Activated naive CD4-positive, alpha-beta T cell treated with anti-CD3 and anti-CD28 coated beads, Interleukin-2, amount 50 U/mL, for 16 hours (primary cell): ENCODE data around the gene PDCL2.
"Not testable (repeated sequence)": the region's sequence is repeated elsewhere in the genome, so short reads cannot be mapped to it uniquely, and the experiment has no call there.

Experiments used
- DNase-seq: peaks from one replicate; pipeline ENCODE4 v3.0.0-alpha.2; 2020

Gene PDCL2, protein sequence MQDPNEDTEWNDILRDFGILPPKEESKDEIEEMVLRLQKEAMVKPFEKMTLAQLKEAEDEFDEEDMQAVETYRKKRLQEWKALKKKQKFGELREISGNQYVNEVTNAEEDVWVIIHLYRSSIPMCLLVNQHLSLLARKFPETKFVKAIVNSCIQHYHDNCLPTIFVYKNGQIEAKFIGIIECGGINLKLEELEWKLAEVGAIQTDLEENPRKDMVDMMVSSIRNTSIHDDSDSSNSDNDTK

DNA sequence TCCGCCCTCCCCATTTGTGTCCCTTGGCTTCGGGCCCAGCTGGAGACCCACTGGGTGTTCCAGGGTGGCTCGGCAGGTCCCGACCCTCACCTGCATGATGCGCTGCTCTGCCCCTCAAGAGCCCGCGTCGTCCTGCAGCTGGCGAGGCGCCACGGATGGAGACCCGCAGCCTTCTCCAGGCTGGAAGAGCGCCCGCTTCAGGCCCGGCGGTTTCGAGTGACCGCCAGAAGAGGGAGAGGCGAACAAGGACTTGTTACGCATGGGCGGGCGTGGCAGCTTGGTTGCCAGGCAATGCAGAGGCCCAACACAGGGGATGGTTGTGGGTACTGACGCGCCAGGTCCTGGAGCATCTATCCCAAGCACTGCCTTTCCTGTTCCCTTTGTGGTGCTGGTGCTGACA lies at the start of gene PDCL2:
TSS of gene PDCL2 (minus strand) at position 232 of the 400 bp plus-strand sequence. CDS start at position 96, 136 bp downstream.
- DNase-seq: no peak

DNA sequence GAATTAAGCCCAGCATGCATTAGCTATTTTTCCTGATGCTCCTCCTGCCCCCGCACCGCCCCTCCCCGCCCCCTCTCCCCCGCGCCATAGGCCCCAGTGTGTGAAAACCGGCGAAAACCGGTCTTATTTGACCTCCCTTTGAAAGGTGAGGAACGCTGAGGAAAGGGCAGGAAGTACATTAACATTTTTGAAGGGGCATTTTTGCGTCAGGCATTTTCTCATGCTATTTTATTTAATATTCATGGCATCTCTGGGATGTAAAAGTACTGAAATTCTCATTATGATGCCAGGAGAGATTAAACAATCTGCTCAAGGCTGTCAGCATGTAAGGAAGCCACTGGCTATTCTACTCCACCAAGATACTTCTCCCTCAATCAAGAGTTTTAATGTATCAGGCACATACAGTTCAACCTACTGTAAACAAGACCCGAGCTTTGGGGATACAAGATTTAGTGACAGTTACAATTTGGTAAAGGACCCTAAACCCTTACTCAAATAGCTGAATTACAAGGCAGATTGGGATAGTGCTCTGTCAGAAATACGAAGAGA lies 45.3 kb upstream of the PDCL2 start:
- DNase-seq: no peak

DNA sequence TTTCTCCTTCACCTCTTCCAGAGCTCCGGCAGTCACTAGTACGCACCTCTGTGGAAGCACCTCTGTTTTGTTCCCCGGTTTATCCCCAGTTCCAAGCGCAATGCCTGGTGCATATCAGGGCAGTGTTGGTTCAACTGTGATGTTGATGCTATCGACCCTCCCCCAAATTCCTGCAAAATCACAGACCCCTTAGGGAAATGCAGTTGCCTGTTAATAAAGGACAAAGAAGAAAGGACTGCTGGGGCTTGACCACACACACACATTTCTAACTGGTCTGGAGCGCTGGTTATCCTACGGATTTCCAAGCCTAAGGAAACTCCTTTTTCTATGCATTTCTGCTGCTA lies 44.6 kb upstream of the PDCL2 start:
- no peak for DNase-seq

DNA sequence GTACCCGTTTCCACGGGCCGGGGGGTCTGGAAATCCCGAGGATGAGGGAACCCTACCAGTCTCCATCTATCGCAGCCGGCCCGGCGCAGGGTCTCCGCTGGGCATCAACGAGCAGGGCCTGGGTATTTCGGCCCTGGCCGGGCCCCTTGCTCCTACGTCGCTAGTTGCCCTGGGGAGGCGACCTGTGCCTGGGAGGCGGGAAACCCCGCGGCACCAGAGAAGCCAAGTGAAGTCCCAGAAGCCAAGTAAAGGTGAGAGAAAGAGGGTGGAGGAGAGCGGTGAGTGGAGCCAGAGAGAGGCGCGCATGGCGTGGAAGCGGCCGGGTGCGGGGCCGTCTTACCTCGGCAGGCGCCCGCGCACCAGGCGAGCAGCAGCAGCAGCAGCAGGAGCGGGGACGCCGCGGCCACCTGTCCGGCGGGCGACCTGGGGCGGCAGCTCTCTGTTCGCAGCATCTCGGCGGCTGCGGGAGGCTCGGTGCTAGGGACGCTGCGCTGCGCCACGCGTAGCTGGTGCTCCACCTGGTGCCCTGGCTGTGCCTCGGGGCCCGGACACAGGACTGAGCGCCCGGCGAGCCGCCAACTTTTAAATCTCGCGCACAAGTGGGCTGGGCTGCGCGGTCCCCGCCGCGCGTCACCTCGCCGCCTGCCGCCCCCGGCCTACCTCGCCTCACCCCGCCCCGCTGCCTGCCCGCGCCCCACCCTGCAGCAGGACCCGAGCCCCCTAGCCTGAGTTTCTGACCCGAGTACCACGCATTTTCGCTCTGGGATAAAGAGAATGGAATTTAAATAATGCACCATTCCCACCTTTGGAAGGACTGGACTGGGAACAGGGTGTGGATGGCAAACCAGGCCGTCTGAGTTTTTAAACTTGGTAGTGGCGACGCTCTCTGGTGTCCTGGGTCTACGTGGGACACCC lies 44.0 kb upstream of the PDCL2 start, which contains the start of gene NMU:
TSS of gene NMU (minus strand) at position 558 of the 915 bp plus-strand sequence. CDS start at position 452, 106 bp downstream.
- DNase-seq: peak; percentile 21

DNA sequence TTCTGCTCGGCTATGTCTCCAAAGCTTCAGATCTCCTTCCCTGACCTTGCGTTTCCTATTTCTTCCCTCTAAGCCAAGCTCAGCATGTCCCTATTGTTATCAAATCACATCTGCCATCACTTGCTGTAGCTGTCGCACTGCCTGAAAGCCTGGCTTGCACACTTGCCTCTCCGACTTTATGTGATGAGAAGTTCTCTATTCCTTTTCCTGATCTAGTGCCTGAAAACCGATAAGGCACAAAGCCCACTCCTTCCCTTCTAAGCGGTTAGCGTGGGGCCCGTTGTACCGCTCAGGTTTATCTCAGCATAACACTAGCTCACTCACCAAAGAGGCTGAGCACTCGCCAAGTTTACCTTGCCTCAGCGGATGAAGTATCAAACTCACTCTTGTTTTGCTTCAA lies 43.2 kb upstream of the PDCL2 start:
- DNase-seq: no peak

DNA sequence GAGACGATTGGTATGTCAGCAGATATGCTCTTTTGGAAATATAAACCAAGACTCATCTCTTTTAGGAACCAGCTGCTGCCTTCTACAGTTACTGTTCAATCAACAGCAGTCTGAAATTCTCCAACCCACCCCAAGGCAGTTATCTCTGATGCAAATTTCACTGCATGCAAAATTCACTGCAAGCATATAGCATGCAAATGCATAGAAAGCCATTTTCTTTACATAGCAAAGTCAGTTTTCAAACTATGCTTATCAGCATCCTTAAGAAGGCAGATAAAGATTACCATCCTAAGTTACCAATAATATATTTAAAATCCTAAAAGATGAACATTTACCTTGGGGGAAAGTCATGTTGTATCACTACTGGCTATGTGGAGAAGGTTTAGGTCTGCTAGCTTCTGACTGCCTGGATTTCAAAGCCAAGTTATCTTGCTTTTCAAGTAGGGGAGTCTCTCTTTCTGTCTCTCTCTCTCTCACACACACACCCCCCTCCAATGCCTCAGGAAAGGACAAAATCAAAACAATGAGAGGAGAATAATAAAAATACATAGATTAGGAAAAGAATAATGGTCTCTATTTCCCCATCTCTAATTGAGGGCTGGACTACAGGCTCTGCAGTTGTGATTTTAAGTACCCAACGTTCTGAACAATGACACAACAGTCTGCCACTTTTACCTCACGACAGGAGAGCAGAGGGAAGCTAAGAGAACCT lies 42.5 kb upstream of the PDCL2 start:
- DNase-seq: no peak

DNA sequence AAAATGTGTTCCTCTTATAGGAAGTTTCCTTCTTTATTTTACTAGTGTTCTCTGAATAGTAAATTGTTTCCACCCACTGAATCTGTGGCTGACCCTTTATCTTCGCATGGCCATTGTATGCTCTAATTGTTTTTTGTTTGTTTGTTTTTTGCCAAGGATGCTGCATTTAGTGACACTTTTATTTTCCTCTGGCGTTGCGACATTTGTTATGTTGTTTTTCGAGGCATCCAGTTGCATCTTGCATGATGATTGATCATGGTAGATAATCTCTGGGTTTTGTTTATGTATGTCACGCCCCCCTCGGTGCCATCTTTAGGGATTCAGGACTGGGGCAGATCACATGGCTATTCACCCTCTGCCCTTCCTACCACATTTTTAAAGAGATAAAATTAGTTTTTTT lies 41.9 kb upstream of the PDCL2 start:
- no peak for DNase-seq

DNA sequence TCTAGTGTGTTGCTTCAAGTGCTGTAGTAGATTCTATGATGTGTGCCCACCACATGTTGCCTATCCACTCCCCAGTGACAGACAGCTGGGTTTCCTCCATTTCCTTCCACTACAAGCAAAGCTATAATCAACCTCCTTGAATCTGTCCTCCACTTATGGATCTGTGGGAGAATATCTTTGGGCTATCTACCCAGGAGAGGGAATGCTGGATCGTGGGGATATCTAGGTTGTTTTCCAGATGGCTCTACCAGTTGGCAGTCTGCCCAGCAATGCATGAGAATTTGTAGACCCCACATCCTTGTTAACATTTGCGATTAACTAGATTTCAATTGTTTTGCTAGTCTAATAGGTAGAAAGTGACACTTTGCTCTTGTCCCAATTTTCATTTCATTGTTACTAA lies 33.8 kb upstream of the PDCL2 start:
- DNase-seq: no peak

DNA sequence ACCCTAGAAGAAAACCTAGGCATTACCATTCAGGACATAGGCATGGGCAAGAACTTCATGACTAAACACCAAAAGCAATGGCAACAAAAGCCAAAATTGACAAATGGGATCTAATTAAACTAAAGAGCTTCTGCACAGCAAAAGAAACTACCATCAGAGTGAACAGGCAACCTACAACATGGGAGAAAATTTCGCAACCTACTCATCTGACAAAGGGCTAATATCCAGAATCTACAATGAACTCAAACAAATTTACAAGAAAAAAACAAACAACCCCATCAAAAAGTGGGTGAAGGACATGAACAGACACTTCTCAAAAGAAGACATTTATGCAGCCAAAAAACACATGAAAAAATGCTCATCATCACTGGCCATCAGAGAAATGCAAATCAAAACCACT lies 32.0 kb upstream of the PDCL2 start:
- DNase-seq: not testable (repeated sequence)

DNA sequence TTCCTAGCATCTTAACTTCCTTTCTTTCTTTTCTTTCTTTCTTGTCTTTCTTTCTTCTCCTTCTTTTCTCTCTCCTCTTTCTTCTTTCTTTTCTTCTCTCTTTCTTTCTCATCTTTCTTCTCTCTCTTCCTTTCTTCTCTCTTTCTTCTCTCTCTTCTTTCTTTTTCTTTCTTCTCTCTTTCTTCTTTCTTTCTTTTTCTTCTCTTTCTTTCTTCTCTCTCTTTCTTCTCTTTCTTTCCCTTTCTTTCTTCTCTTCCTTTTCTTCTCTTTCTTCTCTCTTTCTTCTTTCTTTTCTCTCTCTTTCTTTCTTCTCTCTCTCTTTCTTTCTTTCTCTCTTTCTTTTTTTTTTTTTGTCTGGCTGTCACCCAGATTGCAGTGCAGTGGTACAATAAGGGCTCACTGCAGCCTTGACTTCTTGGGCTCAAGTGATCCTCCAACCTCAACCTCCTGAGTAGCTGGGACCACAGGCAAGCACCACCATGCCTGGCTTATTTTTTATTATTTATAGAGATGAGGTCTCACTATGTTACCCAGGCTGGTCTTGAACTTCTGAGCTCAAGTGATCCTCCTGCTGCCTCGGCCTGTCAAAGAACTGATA lies 26.6 kb upstream of the PDCL2 start:
- no peak for DNase-seq

DNA sequence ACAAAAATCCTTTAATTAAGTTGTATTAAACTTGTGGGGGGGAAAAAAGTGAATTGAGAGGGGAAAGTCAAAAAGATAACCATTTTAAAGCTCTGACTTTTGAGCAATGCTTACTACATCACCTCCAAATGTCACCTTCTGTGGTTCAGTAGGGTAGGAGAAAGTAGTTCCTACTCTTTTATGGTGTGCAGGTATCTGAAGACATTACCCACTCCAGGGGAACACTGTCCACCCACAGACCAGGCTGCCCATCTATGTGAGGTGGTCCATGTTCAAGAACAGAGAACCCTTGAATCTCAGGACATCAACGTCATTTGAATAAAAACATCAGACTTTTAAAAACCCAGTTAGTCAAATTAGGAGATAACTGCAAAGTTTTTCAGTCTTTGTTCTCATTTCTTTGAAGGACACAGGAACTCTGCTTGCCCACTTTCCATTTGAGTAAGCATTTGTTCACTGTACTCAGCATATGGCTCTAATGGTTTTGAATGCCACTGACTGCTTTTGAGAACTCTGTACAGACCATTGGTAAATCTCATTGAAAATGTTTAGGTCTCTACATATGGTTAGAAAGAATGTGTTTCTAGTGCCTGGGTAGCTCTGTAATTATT lies 25.6 kb upstream of the PDCL2 start:
- DNase-seq: no peak

DNA sequence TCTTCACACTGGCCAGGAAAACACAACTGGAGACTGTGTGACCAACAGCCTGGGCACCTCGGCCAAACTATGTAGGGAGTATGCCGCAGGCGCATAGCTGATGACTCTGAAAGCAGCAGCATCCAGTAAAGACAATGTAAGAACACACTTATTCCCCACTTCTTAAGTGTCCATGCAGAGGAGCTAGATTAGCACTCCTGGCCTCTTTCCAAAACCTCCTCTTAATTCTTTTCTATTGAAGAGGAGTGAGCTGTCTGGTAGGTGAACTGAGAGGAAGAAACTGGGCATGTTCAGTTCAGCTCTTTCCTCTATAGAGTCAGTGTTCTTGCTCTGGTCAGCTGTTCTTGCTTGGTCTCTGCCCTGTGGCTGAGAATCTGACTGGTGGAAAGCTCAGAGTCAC lies 23.0 kb upstream of the PDCL2 start:
- no peak for DNase-seq

DNA sequence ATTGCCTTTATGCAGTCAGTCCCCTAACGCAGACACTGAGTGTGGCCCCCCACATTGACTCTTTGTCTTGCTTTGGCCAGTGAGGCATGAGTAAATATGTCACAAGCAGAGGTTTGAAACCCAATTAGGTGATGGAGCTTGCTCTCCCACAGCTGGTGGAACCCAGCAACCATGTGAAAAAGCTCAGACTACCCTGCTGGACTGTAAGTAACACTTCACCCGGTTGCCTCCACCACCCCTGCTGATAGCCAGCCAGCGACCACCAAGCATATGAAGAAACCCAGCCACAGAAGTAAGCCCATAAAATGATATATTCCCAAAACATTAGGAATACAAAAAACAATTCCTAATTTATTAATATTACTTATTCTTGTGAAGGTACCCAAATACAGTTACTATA lies 21.6 kb upstream of the PDCL2 start:
- DNase-seq: no peak

DNA sequence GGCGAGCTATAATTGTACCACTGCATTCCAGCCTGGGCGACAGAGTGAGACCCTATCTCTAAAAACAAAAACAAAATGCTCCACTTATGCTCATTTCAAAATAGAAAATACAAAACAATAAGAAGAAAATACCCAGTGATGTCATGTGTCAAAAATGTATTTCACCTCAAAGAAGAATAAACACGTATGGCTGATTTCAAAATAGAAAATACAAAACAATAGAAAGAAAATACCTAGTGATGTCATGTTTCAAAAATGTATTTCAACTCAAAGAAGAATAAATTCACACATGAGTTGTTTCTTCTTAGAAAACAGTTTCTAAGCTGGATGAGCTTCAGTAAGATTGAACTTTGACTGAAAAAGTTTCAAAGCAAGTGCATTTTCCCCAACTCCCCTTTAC lies 20.3 kb upstream of the PDCL2 start:
- no peak for DNase-seq

DNA sequence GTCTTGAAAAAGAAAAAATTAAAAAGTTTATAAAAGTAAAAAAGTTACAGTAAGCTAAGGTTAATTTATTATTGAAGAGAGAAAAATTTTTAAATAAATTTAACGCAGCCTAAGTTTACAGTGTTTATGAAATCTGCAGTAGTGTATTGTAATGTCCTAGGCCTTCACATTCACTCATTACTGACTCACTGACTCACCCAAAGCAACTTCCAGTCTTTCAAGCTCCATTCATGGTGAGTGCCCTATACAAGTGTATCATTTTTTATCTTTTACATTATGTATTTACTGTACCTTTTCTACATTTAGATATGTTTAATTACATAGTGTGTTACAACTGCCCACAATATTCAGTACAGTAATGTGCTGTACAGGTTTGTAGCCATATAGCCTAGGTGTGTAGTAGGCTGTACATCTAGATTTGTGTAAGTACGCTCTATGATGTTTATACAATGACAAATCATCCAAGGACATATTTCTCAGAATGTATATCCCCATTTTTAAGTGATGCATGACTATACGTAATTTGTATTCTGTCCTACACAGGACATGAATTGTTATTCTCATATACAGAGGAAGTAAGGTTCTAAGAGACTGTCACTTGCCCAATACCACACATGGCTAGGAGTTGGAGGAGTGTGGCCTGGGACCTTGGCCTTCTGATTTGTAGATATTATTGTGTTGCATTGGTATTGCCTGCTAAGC lies 19.5 kb upstream of the PDCL2 start:
- no peak for DNase-seq

DNA sequence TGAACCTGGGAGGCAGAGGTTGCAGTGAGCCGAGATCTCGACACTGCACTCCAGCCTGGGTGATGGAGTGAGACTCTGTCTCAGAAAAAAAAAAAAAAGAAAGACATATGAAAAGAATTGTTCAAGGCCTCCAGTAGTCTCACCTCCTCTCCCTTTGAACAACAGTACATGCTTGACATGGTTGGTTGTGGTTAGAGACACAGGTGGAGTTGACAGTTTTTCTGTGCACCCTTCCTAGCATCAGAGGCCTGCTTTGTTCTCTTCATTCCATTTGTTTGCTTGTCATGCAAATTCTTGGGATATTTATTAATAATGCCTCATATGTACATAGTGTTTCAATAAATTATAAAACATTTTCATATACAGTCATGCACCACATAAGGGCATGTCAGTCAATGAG lies 18.3 kb upstream of the PDCL2 start:
- no peak for DNase-seq

DNA sequence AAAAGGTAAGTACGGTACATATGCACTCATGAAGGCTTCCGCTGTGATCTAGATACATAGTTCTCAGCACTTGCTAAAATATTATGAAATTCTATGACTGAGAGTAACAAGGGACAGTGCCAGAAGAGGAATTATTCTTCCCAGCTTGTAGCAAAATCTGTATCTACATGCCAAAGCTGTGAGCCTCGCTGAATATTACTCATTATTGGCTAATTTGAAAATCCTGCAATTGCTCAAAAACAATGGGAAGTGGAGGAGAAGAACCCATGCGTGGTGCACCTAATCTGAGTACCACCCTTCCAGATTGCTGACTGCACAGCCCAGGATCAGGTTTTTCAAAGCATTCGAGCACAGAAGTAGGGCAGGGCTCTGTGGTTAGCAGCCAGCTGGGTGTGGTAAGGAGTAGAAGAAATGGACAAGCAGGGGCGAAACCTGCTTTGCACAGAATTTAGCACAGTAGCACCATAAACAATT lies 17.4 kb upstream of the PDCL2 start:
- DNase-seq: no peak

DNA sequence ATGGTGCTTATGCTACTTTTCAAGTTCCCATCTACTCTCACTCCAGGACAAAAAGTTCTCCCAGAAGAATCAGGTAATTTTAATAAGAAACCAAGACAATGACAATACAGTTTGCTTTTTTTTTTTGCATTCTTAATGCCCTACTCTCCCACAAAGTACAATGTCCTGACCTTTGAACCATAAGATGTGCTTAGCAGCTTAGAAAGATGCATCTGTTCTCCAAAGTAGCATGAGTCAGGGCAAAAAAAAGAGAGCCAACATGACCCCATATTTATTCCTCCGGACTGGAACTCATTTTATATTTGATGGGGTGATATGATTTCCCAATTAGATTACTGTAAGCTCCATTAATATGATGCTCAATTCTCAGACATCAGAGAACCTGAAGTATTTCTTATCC lies 16.5 kb upstream of the PDCL2 start:
- no peak for DNase-seq

DNA sequence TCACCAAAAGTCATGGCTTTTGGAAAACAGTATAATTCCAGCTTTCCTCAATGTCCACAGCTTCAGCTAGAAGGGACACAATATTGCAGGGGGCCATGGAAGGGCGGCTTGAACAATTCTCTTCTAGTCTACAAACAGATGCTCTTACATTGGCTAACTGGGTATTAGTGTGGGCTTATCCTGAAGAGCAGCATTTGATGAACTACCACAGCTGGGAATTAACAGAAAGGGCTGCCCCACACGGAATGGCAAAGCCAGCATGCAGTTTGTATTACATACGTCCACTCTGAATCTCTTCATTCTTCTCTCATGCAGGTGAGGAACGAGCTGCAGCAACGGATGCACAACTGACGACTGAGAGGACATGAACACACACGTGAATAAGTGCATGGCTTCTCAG lies 13.0 kb upstream of the PDCL2 start:
- DNase-seq: no peak

DNA sequence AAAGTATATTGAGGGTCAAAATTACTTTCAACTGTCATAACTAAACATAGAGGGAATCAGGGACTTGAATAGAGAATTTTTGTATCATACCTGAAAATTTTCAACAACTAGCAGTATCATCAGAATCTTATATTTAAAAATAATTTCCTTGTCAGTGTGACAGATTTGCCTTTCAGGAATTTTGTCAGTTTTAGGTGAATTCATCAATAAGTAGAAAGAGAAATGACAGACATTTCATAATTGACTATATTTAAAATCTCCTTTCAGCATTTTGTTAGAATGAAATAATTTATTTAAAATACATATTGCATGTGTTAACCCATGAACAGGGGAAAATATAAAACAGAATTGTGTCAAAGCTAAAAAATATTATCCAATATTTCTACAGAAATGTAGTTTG lies 8.6 kb upstream of the PDCL2 start:
- DNase-seq: no peak

DNA sequence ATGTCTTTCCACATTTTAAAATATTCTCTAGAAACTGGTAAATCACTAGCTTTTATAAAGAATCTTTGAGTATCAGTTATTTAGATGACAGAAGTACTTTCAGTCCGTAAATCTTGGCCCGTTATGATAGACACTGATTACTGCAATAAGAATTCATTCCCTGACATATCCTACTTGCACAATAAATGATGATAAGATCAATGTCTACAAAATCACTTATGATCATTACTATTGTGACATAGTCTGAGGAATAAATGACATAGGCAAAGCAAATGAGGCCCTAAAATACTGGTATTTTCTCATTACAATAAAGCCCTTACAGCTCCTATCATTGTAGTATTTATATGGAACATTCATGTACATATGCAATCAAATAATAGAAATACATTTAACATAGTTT lies 6.6 kb upstream of the PDCL2 start:
- no peak for DNase-seq

DNA sequence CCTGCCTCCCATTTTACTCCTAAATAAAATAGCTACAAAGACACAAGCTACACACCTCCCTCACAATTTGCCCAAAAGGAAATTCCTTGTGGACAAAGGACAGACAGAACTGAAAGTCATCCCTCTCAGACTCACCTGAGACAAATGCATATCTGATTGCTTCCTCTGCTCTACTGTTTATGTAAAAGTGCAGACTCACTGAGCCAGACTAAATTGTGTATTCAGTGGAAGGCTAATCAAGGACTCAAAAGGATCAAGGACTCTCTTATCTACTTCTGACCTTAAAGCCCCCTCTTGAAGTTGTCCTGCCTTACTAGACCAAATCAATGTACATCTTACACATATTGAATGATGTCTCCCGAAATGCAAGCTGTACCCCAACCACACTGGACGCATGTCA lies 3.9 kb downstream of the PDCL2 start:
- no peak for DNase-seq
